GM12878 (cell line): ENCODE data around the gene VSIG10L. TPM values are rescaled to one million over a fixed set of nuclear protein-coding genes. Genes with fewer than 3 reads are reported as not detected.
A peak's percentile ranks its signal among the peaks of the same experiment; 100 is the strongest.

Experiments
- ATAC-seq: fragments of 200-7000 bp; cut with Tn5 transposase; 3 replicates; pipeline ENCODE4 v1.9.1; 2020; ENCODE audit warnings: mild to moderate bottlenecking, moderate library complexity
- BruUV-seq: library from RNA; stranded (reverse); fragments of 400-500 nt; replicated peaks from 2 replicates; lab custom pipeline; 2021; lab: Mats Ljungman, UMichigan
- CTCF ChIA-PET: fragments of 300-600 bp; sonication (Branson Sonifier 250); formaldehyde crosslinking; extraction: SDS; loops from one replicate; lab custom pipeline; 2021; ENCODE audit warnings: inconsistent platforms; lab: Yijun Ruan, JAX
- POLR2A ChIA-PET: fragments of 350-600 bp; formaldehyde crosslinking; extraction: SDS; loops from one replicate; lab custom pipeline; 2021; ENCODE audit warnings: inconsistent platforms; lab: Charles Lee
- RAD21 ChIA-PET: fragments of 300-600 bp; sonication (Branson Sonifier 250); formaldehyde crosslinking; loops from one replicate; lab custom pipeline; 2023; ENCODE audit warnings: antibody characterized with exemption; ENCODE audit not compliant: unreplicated experiment; lab: Charles Lee
- SMC1A ChIA-PET: fragments of 300-600 bp; sonication (Branson Sonifier 250); formaldehyde crosslinking; loops from one replicate; lab custom pipeline; 2023; ENCODE audit not compliant: unreplicated experiment, uncharacterized antibody; lab: Charles Lee
- DNase-seq: peaks from one replicate; pipeline ENCODE4 v3.0.0-alpha.2; 2011; ENCODE audit warnings: low read depth, low spot score
- FAIRE-seq: peaks from 3 replicates; lab custom pipeline; 2011; peaks lifted over from hg19 to GRCh38; lab: Jason Lieb, UNC
- H2AFZ ChIP-seq: 2 replicates; pipeline ENCODE4 v1.6.0; 2011; ENCODE audit warnings: low read depth, low read length, control low read depth; ENCODE audit not compliant: control insufficient read depth
- H3K27ac ChIP-seq: 2 replicates; pipeline ENCODE4 v1.5.1; 2011; ENCODE audit warnings: control low read depth; ENCODE audit not compliant: control insufficient read depth, insufficient read depth
- H3K27me3 ChIP-seq, 2 experiments: replicated peaks in 1 of 2; 2 replicates each; pipeline versions ENCODE4 v1.6.0 to v1.6.1; 2011; ENCODE audit warnings: low read length in 1 of 2; ENCODE audit not compliant: control insufficient read depth in 2 of 2, insufficient read depth in 2 of 2
- H3K36me3 ChIP-seq, 2 experiments: 2 replicates each; pipeline ENCODE4 v1.5.1; 2011; ENCODE audit warnings: low read length in 1 of 2; ENCODE audit not compliant: control insufficient read depth in 2 of 2, insufficient read depth in 2 of 2
- H3K4me1 ChIP-seq: 2 replicates; pipeline ENCODE4 v1.6.1; 2011; ENCODE audit warnings: mild to moderate bottlenecking, low read length, moderate library complexity, mixed read lengths; ENCODE audit not compliant: control insufficient read depth, insufficient read depth
- H3K4me2 ChIP-seq: 2 replicates; pipeline ENCODE4 v1.6.0; 2011; ENCODE audit warnings: control low read depth; ENCODE audit not compliant: control insufficient read depth, insufficient read depth
- H3K4me3 ChIP-seq: fragments of 200-600 bp; sonication (generic); 2 replicates; pipeline ENCODE4 v1.5.1; 2016
- H3K79me2 ChIP-seq: 2 replicates; pipeline ENCODE4 v1.6.0; 2011; ENCODE audit warnings: low read length; ENCODE audit not compliant: control insufficient read depth, insufficient read depth
- H3K9ac ChIP-seq: 2 replicates; pipeline ENCODE4 v1.8.0; 2011; ENCODE audit warnings: low read length, control low read depth, mixed read lengths; ENCODE audit not compliant: control insufficient read depth, insufficient read depth
- H3K9me3 ChIP-seq: replicated peaks from 3 replicates; pipeline ENCODE4 v1.5.1; 2011; ENCODE audit warnings: mild to moderate bottlenecking, low read length; ENCODE audit not compliant: control insufficient read depth, insufficient read depth
- H4K20me1 ChIP-seq: 2 replicates; pipeline ENCODE4 v1.6.0; 2011; ENCODE audit not compliant: control insufficient read depth, insufficient read depth
- EGR1 ChIP-seq, 2 experiments: IDR thresholded peaks; 1 replicate in 1 of 2; 2 replicates in 1 of 2; pipeline ENCODE4 v1.6.1; 2011 to 2012; ENCODE audit warnings: low read depth in 2 of 2, low read length in 2 of 2, borderline replicate concordance in 1 of 2, mild to moderate bottlenecking in 1 of 2, moderate library complexity in 1 of 2
- ELK1 ChIP-seq: IDR thresholded peaks from 2 replicates; pipeline ENCODE4 v1.6.1; 2012; ENCODE audit warnings: low read depth, low read length, improper control_type of control experiment
- MTA3 ChIP-seq: IDR thresholded peaks from 2 replicates; pipeline ENCODE4 v1.6.1; 2012; ENCODE audit warnings: low read length, inconsistent platforms, borderline replicate concordance
- POLR2A ChIP-seq: IDR thresholded peaks from 2 replicates; pipeline ENCODE4 v1.6.1; 2011; ENCODE audit warnings: low read depth, mild to moderate bottlenecking, low read length
- POLR2AphosphoS2 ChIP-seq: IDR thresholded peaks from 2 replicates; pipeline ENCODE4 v1.6.1; 2011; ENCODE audit warnings: low read depth, mild to moderate bottlenecking, low read length, improper control_type of control experiment, moderate library complexity
- TCF3 ChIP-seq: IDR thresholded peaks from 2 replicates; pipeline ENCODE4 v1.6.1; 2012; ENCODE audit warnings: low read depth, mild to moderate bottlenecking, low read length, borderline replicate concordance; ENCODE audit not compliant: insufficient read depth
- WGBS: methylation state at CpG from one replicate; pipeline ENCODE4 v1.1.6; 2016; ENCODE audit warnings: low lambda C conversion rate; ENCODE audit not compliant: insufficient replicate concordance, insufficient coverage; ENCODE audit errors: missing lambda C conversion rate; 5-methylcytosine and 5-hydroxymethylcytosine counted together
- in situ Hi-C: fragments of 300-500 bp; cut with MboI; formaldehyde crosslinking; loops from 9 replicates; pipeline ENCODE4 v1.14.3; 2018; ENCODE audit warnings: mixed read lengths
- intact Hi-C: fragments of 100-400 bp; cut with micrococcal nuclease; formaldehyde crosslinking; loops from one replicate; pipeline ENCODE4 v1.14.2; 2022; ENCODE audit not compliant: unreplicated experiment
- polyA plus RNA-seq, 11 experiments: library from polyadenylated mRNA; depleted of rRNA in 4 of 11; unstranded in 6 of 11; stranded (reverse) in 5 of 11; fragments of >200 nt; fragmentation: Nextera tagmentation in 4 of 11; fragmentation: Illumina TruSeq in 1 of 11; extraction: Ambion mirVana in 4 of 11; extraction: Trizol in 1 of 11; gene quantifications; 1 replicate in 1 of 11; 2 replicates in 10 of 11; pipeline versions ENCODE4 v1.2.1 to v1.2.3, GENCODE V29; 2011 to 2016; ENCODE audit warnings: inconsistent platforms in 2 of 11, missing spikeins in 2 of 11, low read depth in 1 of 11
- total RNA-seq, 4 experiments: library from RNA; depleted of rRNA in 3 of 4; stranded (reverse); fragments of >200 nt in 3 of 4; fragmentation: Illumina TruSeq in 1 of 4; extraction: Trizol in 1 of 4; gene quantifications; 2 replicates each; pipeline versions ENCODE4 v1.2.1 to v1.2.3, GENCODE V29; 2013 to 2021

The VSIG10L gene
- total and polyA plus RNA-seq, 10 of the 15 experiments (the other 5 are each of a cell fraction or from before 2014, with no cell fraction given), result 0.09 to 0.93 (median 0.49) TPM

- intact Hi-C loops, result no loop called here
- peak overlapping the region; percentile 71 for H2AFZ ChIP-seq
These were observed 30.2 kb upstream of the VSIG10L start for GRCh38 chr19:51372021-51372648.

GRCh38 chr19:51371186-51371690 is 29.3 kb upstream of the VSIG10L start:
- in situ Hi-C loops (loop anchor here (25.0 kb wide), 1 partner anchor 1034 kb away; the partner anchor contains the start of gene KCNC3), intact Hi-C loops (no loop called here)
- Histone ChIP-seq H3K4me3 (no peak overlapping the region), H3K4me2 (no peak overlapping the region), H3K9ac (no peak overlapping the region), H3K27ac (no peak overlapping the region), H3K36me3 (no peaks in the 10 kb centered on the region), H3K9me3 (no peaks in the 10 kb centered on the region), H3K79me2 (peaks cover 8% of the 10 kb centered on the region), H4K20me1 (no peaks in the 10 kb centered on the region), H3K27me3 (no peaks in the 10 kb centered on the region), H2AFZ (no peak overlapping the region), H3K4me1 (peaks cover 45% of the 10 kb centered on the region)
- POLR2A ChIA-PET, result interaction anchor here (0.5 to 4.2 kb wide), 2 partner anchors 23 to 25 kb away, joined by 3 to 32 read pairs; no protein-coding TSS in a partner anchor
- TF ChIP-seq ELK1, result no peak
- TF ChIP-seq TCF3, result no peak
- no peak for TF ChIP-seq POLR2A
- WGBS, result 73% methylated on average over 8 of the region's 8 CpGs
- RAD21 ChIA-PET, result interaction anchor here (0.7 to 2.5 kb wide), 3 partner anchors 23 to 996 kb away, joined by 3 to 23 read pairs (median 8); no protein-coding TSS in a partner anchor
- SMC1A ChIA-PET, result no interaction called here
- BruUV-seq, result no TSS peak
- FAIRE-seq (no peak), DNase-seq (no peak), ATAC-seq (no peak)
- CTCF ChIA-PET, result interaction anchor here (3.7 kb wide), 1 partner anchor 23 kb away, joined by 14 read pairs; no protein-coding TSS in a partner anchor

More at GRCh38 chr19:51372021-51372648, 30.2 kb upstream of the VSIG10L start:
- ChIA-PET CTCF (interaction anchor here (0.6 to 3.7 kb wide), 5 partner anchors 22 to 236 kb away, joined by 3 to 14 read pairs (median 3); partner anchors contain the start of gene SIGLEC10), POLR2A (interaction anchor here (0.7 to 4.2 kb wide), 3 partner anchors 18 to 46 kb away, joined by 3 to 32 read pairs (median 4); partner anchors contain the start of genes C19orf84 and SIGLEC10), SMC1A (interaction anchor here (1.0 to 2.5 kb wide), 4 partner anchors 13 to 27 kb away, joined by 3 to 8 read pairs (median 3); no protein-coding TSS in a partner anchor), RAD21 (interaction anchor here (1.0 to 2.5 kb wide), 3 partner anchors 23 to 46 kb away, joined by 3 to 23 read pairs (median 7); partner anchors contain the start of gene SIGLEC10)
- no peaks in the 10 kb centered on the region for H4K20me1 ChIP-seq
- WGBS, result 75% methylated on average over 16 of the region's 18 CpGs
- H3K36me3 ChIP-seq, result no peaks in the 10 kb centered on the region
- DNase-seq, result no peak
- in situ Hi-C loops, result loop anchor here (25.0 kb wide), 1 partner anchor 1035 kb away; the partner anchor contains the start of gene KCNC3
- peak overlapping the region; percentile 58; the same call in 1 of the 2 replicates for H3K4me3 ChIP-seq
- peak overlapping the region; percentile 71 for H3K4me2 ChIP-seq
- H3K4me1 ChIP-seq, result peaks cover 45% of the 10 kb centered on the region
- TSS peak; percentile 76 for BruUV-seq
- peaks cover 4% of the 10 kb centered on the region for H3K79me2 ChIP-seq
- no peak for FAIRE-seq
- H3K9ac ChIP-seq, result peak overlapping the region; percentile 71
- TF ChIP-seq EGR1 (IDR thresholded peaks at IDR 0.05; ENCODE audit: borderline replicate concordance in 1 of 2, low read depth in 2 of 2, low read length in 2 of 2), result 0 out of 3 replicates have a peak, but pooled peaks of 1 of the 2 experiments have one; percentile 26
- 0 out of 2 replicates have a peak, but pooled peaks have one; percentile 19 for TF ChIP-seq MTA3
- no peak for TF ChIP-seq POLR2AphosphoS2
- ATAC-seq, result no peak
- no peaks in the 10 kb centered on the region for H3K9me3 ChIP-seq
- H3K27ac ChIP-seq, result peak overlapping the region; percentile 87
- H3K27me3 ChIP-seq, result no peaks in the 10 kb centered on the region
